Glutamatergic neuron (in vitro differentiated cells): ENCODE results near the gene SERGEF. TPM values are rescaled to one million over a fixed set of nuclear protein-coding genes. Genes with fewer than 3 reads are reported as not detected.
A peak's percentile ranks its signal among the peaks of the same experiment; 100 is the strongest.

Experiments
- DNase-seq: peaks from one replicate; pipeline ENCODE4 v3.0.0; 2022
- H3K27ac Mint-ChIP-seq: one replicate; pipeline ENCODE4 v1.8.0; 2020; ENCODE audit warnings: mild to moderate bottlenecking, mixed read lengths, inconsistent platforms; ENCODE audit not compliant: unreplicated experiment
- H3K27me3 Mint-ChIP-seq: one replicate; pipeline ENCODE4 v1.8.0; 2020; ENCODE audit warnings: mild to moderate bottlenecking, moderate library complexity, mixed read lengths, inconsistent platforms; ENCODE audit not compliant: unreplicated experiment
- H3K36me3 Mint-ChIP-seq: one replicate; pipeline ENCODE4 v1.8.0; 2020; ENCODE audit warnings: mild to moderate bottlenecking, mixed read lengths, inconsistent platforms; ENCODE audit not compliant: unreplicated experiment
- H3K4me1 Mint-ChIP-seq: one replicate; pipeline ENCODE4 v1.8.0; 2020; ENCODE audit warnings: mild to moderate bottlenecking, low read depth, mixed read lengths, inconsistent platforms; ENCODE audit not compliant: unreplicated experiment
- H3K4me3 Mint-ChIP-seq: one replicate; pipeline ENCODE4 v1.8.0; 2020; ENCODE audit warnings: mild to moderate bottlenecking, mixed read lengths, inconsistent platforms; ENCODE audit not compliant: unreplicated experiment
- H3K9me3 Mint-ChIP-seq: one replicate; pipeline ENCODE4 v1.8.0; 2020; ENCODE audit warnings: mild to moderate bottlenecking, moderate library complexity, mixed read lengths, inconsistent platforms; ENCODE audit not compliant: unreplicated experiment
- CTCF ChIP-seq: fragments of 200-600 bp; sonication (generic); IDR thresholded peaks from one replicate; pipeline ENCODE4 v1.5.0; 2021; ENCODE audit not compliant: partially characterized antibody, unreplicated experiment
- total RNA-seq: library from RNA; stranded (reverse); fragmentation: NEBNext Ultra II Directional; extraction: Animal tissue kit (Norgen Biotek cat#: 25700); gene quantifications from one replicate; pipeline ENCODE4 v1.2.1, GENCODE V29; 2021; ENCODE audit not compliant: unreplicated experiment

Gene SERGEF
- total RNA-seq, 1 donor from 2014 or later, result 42.5 TPM

DNA sequence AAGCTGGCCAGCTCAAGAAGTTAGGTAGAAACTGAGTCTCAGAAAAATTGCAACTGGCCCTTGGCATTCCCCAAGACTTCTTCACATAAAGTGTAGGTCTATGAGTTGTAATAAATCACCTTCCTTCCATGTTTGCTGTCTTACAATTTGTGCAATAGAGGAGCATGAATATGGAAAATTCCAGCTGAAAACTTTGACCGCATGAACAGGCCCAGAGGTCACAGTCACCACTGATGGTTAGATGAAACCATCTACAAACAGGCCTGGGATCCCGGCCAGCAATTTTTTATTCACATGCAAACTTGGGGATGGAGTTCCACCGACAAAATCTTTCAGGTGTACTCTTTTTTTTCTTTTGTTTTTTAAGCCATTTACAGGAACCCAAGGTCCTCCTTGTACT lies 88.1 kb downstream of the SERGEF start:
- H3K27ac Mint-ChIP-seq, result no peak overlapping the region
- no peak overlapping the region for H3K4me3 Mint-ChIP-seq
- H3K27me3 Mint-ChIP-seq, result peaks cover 2% of the 10 kb centered on the region
- no peak for TF ChIP-seq CTCF
- peaks cover 3% of the 10 kb centered on the region for H3K9me3 Mint-ChIP-seq
- peaks cover 55% of the 10 kb centered on the region for H3K4me1 Mint-ChIP-seq
- H3K36me3 Mint-ChIP-seq, result no peaks in the 10 kb centered on the region
- no peak for DNase-seq

DNA sequence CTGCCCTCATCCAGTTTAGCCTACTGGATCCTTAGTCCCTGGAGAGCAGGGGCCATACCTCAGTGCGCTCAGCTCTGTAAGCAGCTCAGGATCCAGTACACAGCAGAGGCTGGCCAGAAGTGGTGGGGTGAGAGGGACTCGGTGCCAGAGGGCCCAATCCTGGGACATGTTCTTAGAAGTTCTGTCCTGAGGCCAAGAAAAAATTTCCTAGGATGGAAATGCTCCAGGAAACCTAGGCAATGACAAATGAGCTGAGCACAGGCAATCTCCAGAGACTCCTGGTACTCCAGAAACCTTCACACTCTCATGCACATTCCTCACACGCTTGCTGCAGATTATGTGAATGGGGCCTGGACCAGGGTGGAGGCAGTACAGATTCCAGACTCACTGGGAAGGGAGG lies 89.6 kb downstream of the SERGEF start:
- H3K27me3 Mint-ChIP-seq, result peaks cover 2% of the 10 kb centered on the region
- H3K4me1 Mint-ChIP-seq, result peaks cover 62% of the 10 kb centered on the region
- peak overlapping the region; percentile 99 for H3K27ac Mint-ChIP-seq
- H3K9me3 Mint-ChIP-seq, result peaks cover 3% of the 10 kb centered on the region
- no peak for DNase-seq
- no peaks in the 10 kb centered on the region for H3K36me3 Mint-ChIP-seq
- peak overlapping the region; percentile 35 for H3K4me3 Mint-ChIP-seq
- no peak for TF ChIP-seq CTCF

GRCh38 chr11:17922416-17922788 lies 90.4 kb downstream of the SERGEF start:
- H3K9me3 Mint-ChIP-seq, result peaks cover 3% of the 10 kb centered on the region
- peak overlapping the region; percentile 74 for H3K4me3 Mint-ChIP-seq
- H3K36me3 Mint-ChIP-seq, result no peaks in the 10 kb centered on the region
- peaks cover 2% of the 10 kb centered on the region for H3K27me3 Mint-ChIP-seq
- TF ChIP-seq CTCF, result no peak
- H3K27ac Mint-ChIP-seq, result peak overlapping the region; percentile 99
- DNase-seq, result no peak
- H3K4me1 Mint-ChIP-seq, result peaks cover 57% of the 10 kb centered on the region

- Mint-ChIP-seq H3K27me3 (peaks cover 2% of the 10 kb centered on the region), H3K36me3 (no peaks in the 10 kb centered on the region), H3K9me3 (peaks cover 3% of the 10 kb centered on the region), H3K4me1 (peaks cover 53% of the 10 kb centered on the region), H3K27ac (peak overlapping the region; percentile 99), H3K4me3 (peak overlapping the region; percentile 74)
- DNase-seq, result peak; percentile 23
- no peak for TF ChIP-seq CTCF
Measured at GRCh38 chr11:17921659-17922415, 91.0 kb downstream of the SERGEF start.

- Mint-ChIP-seq H3K27me3 (peaks cover under 1% of the 10 kb centered on the region), H3K27ac (no peak overlapping the region), H3K4me1 (peaks cover 47% of the 10 kb centered on the region), H3K4me3 (no peak overlapping the region), H3K36me3 (no peaks in the 10 kb centered on the region), H3K9me3 (peaks cover 4% of the 10 kb centered on the region)
- DNase-seq, result no peak
- no peak for TF ChIP-seq CTCF
Measured at GRCh38 chr11:17918049-17918605, 94.7 kb downstream of the SERGEF start.
